Activated CD8-positive, alpha-beta memory T cell treated with anti-CD3 and anti-CD28 coated beads for 24 hours (primary cell): Measurements from ENCODE around the gene OR10AD1.
"Not testable (repeated sequence)": the region's sequence is repeated elsewhere in the genome, so short reads cannot be mapped to it uniquely, and the experiment has no call there.

Source experiments
- DNase-seq: peaks from one replicate; pipeline ENCODE4 v3.0.0-alpha.2; 2020

Gene OR10AD1

GRCh38 chr12:48203192-48203591 lies at the start of gene OR10AD1:
Gene OR10AD1 (minus strand): TSS chr12:48203292. CDS start chr12:48203292, 0 bp downstream.
- DNase-seq: no peak

GRCh38 chr12:48247181-48247966 lies 44.3 kb upstream of the OR10AD1 start:
- DNase-seq: no peak

GRCh38 chr12:48237162-48237561 lies 34.1 kb upstream of the OR10AD1 start:
- DNase-seq: no peak

GRCh38 chr12:48235796-48236333 lies 32.8 kb upstream of the OR10AD1 start:
- no peak for DNase-seq

- not testable (repeated sequence) for DNase-seq
Observed at GRCh38 chr12:48231169-48231958, 28.3 kb upstream of the OR10AD1 start.

- not testable (repeated sequence) for DNase-seq
Observed at GRCh38 chr12:48224533-48224932, 21.4 kb upstream of the OR10AD1 start.

GRCh38 chr12:48221645-48222044 lies 18.6 kb upstream of the OR10AD1 start:
- no peak for DNase-seq

GRCh38 chr12:48220701-48221100 lies 17.6 kb upstream of the OR10AD1 start:
- DNase-seq: no peak

- no peak for DNase-seq
Observed at GRCh38 chr12:48219631-48220030, 16.5 kb upstream of the OR10AD1 start.

GRCh38 chr12:48216785-48217184 lies 13.7 kb upstream of the OR10AD1 start:
- DNase-seq: no peak

GRCh38 chr12:48209495-48209894 lies 6.4 kb upstream of the OR10AD1 start:
- DNase-seq: not testable (repeated sequence)

- no peak for DNase-seq
Observed at GRCh38 chr12:48202766-48203165, 326 bp downstream of the OR10AD1 start.

- no peak for DNase-seq
Observed at GRCh38 chr12:48201516-48201915, 1.6 kb downstream of the OR10AD1 start.

GRCh38 chr12:48201091-48201490 lies 2.0 kb downstream of the OR10AD1 start:
- DNase-seq: no peak

GRCh38 chr12:48199774-48200221 lies 3.3 kb downstream of the OR10AD1 start:
- no peak for DNase-seq

GRCh38 chr12:48198985-48199384 lies 4.1 kb downstream of the OR10AD1 start:
- DNase-seq: no peak

GRCh38 chr12:48198672-48198971 lies 4.5 kb downstream of the OR10AD1 start:
- DNase-seq: no peak

GRCh38 chr12:48197971-48198671 lies 5.0 kb downstream of the OR10AD1 start:
- DNase-seq: peak; percentile 94

- DNase-seq: no peak
Observed at GRCh38 chr12:48197549-48197970, 5.5 kb downstream of the OR10AD1 start.

GRCh38 chr12:48194799-48195201 lies 8.3 kb downstream of the OR10AD1 start:
- no peak for DNase-seq

- DNase-seq: no peak
Observed at GRCh38 chr12:48193623-48194022, 9.5 kb downstream of the OR10AD1 start.

- no peak for DNase-seq
Observed at GRCh38 chr12:48192861-48193260, 10.2 kb downstream of the OR10AD1 start.

- DNase-seq: no peak
Observed at GRCh38 chr12:48191096-48191495, 12.0 kb downstream of the OR10AD1 start.
